ENCODE measurements around the gene PRKAR1B. TPM values are rescaled to one million over a fixed set of nuclear protein-coding genes. Genes with fewer than 3 reads are reported as not detected.

PRKAR1B gene
- total RNA-seq, 1 experiment from 2014 or later: 14.1 TPM

- no TSS peak for BruUV-seq (replicated peaks)
- POLR2A ChIA-PET: no interaction called here
- Histone ChIP-seq H3K4me3 (replicated peaks in 1 of 2; ENCODE audit: low read depth in 1 of 2, low read length in 2 of 2) (no peak overlapping the region), H4K20me1 (ENCODE audit: insufficient read depth) (no peaks in the 10 kb centered on the region), H2AFZ (ENCODE audit: low read depth, low read length, poor library complexity, severe bottlenecking) (no peak overlapping the region), H3K9me3 (ENCODE audit: control insufficient read depth in 1 of 2, insufficient read depth in 1 of 2, low read depth in 1 of 2, low read length in 2 of 2) (no peaks in the 10 kb centered on the region), H3K4me2 (ENCODE audit: low read length) (no peak overlapping the region), H3K9ac (ENCODE audit: low read length) (no peak overlapping the region), H3K79me2 (ENCODE audit: insufficient read depth, low read length) (peaks cover 24% of the 10 kb centered on the region), H3K27ac (ENCODE audit: low read depth, low read length) (no peak overlapping the region), H3K4me1 (ENCODE audit: control insufficient read depth in 1 of 2, insufficient read depth in 2 of 2, low read length in 2 of 2) (peaks cover 0 to 10% of the 10 kb centered on the region in 2 experiments; a peak in 2 of 4 replicates), H3K27me3 (ENCODE audit: insufficient read depth, low read length) (no peaks in the 10 kb centered on the region), H3K9me2 (ENCODE audit: insufficient read depth) (no peaks in the 10 kb centered on the region), H3K36me3 (ENCODE audit: control insufficient read depth in 1 of 2, insufficient read depth in 2 of 2, low read length in 2 of 2) (no peaks in the 10 kb centered on the region; a peak in 2 of 4 replicates)
- CTCF ChIA-PET: no interaction called here
- DNase-seq (ENCODE audit: low read depth, low spot score) (no peak), ATAC-seq (no peak)
- intact Hi-C loops (cut with micrococcal nuclease): loop anchor here (10.0 kb wide), 1 partner anchor 185 kb away; no protein-coding TSS in a partner anchor
- RAD21 ChIA-PET (ENCODE audit: low non-redundant PET in 1 of 2, low total read pairs in 2 of 2, uncharacterized antibody in 2 of 2, unreplicated experiment in 2 of 2): no interaction called here
- TF ChIP-seq ATF3 (IDR thresholded peaks at IDR 0.05) (no peak), JUND (IDR thresholded peaks at IDR 0.05) (no peak), SIN3A (IDR thresholded peaks at IDR 0.05; ENCODE audit: low read depth) (no peak), TCF7L2 (IDR thresholded peaks at IDR 0.05; ENCODE audit: borderline replicate concordance, extremely low read depth, insufficient read depth, insufficient read length) (no peak), EZH2phosphoT487 (IDR thresholded peaks at IDR 0.05; ENCODE audit: borderline replicate concordance) (no peak), CTCF (IDR thresholded peaks at IDR 0.05 in 2 of 3, conservative IDR thresholded peaks at IDR 0.05 in 1 of 3; ENCODE audit: borderline replicate concordance in 1 of 3, insufficient read depth in 1 of 3, low read depth in 2 of 3, low read length in 2 of 3) (no peak), CEBPB (IDR thresholded peaks at IDR 0.05; ENCODE audit: low read depth) (no peak), YY1 (IDR thresholded peaks at IDR 0.05; ENCODE audit: extremely low read depth, insufficient replicate concordance, low read depth, low read length) (no peak), ZFX (IDR thresholded peaks at IDR 0.05) (no peak), ZBTB33 (IDR thresholded peaks at IDR 0.05; ENCODE audit: extremely low read depth, insufficient replicate concordance, low read length) (no peak), REST (IDR thresholded peaks at IDR 0.05; ENCODE audit: low read depth) (no peak), SP1 (IDR thresholded peaks at IDR 0.05; ENCODE audit: low read depth) (no peak), ZNF274 (IDR thresholded peaks at IDR 0.05; ENCODE audit: low read depth, low read length) (no peak)
Measured at GRCh38 chr7:510131-510481, 217.0 kb downstream of the PRKAR1B start.

Measured in HCT116 (cell line).